ENCODE measurements around the gene NPBWR2. TPM values are rescaled to one million over a fixed set of nuclear protein-coding genes. Genes with fewer than 3 reads are reported as not detected.
A peak's percentile ranks its signal among the peaks of the same experiment; 100 is the strongest.

NPBWR2 gene
- total and polyA plus RNA-seq, 4 donors = not detected

- TF ChIP-seq SP1 (IDR thresholded peaks at IDR 0.05) (peak; percentile 80), YY1 (IDR thresholded peaks at IDR 0.05) (no peak), REST (IDR thresholded peaks at IDR 0.05) (peak; percentile 29), MAX (IDR thresholded peaks at IDR 0.05) (no peak), FOXA2 (IDR thresholded peaks at IDR 0.05) (no peak), RXRA (IDR thresholded peaks at IDR 0.05) (peak; percentile 97 to 98), ATF3 (IDR thresholded peaks at IDR 0.05) (no peak), FOXA1 (IDR thresholded peaks at IDR 0.05) (no peak), TAF1 (conservative IDR thresholded peaks at IDR 0.05) (no peak), EGR1 (IDR thresholded peaks at IDR 0.05; ENCODE audit: low read depth in 2 of 2) (no peak), HNF4A (conservative IDR thresholded peaks at IDR 0.05) (peak; percentile 91 to 93), NR2F2 (IDR thresholded peaks at IDR 0.05) (peak; percentile 39), ZBTB33 (IDR thresholded peaks at IDR 0.05) (no peak), RAD21 (IDR thresholded peaks at IDR 0.05) (no peak), GABPA (IDR thresholded peaks at IDR 0.05 in 1 of 2, conservative IDR thresholded peaks at IDR 0.05 in 1 of 2) (no peak), CTCF (IDR thresholded peaks at IDR 0.05; ENCODE audit: low read depth, low read length, missing input control) (no peak), JUND (IDR thresholded peaks at IDR 0.05) (peak in 1 of 2 donors; percentile 44), HNF4G (IDR thresholded peaks at IDR 0.05) (peak; percentile 73)
- DNase-seq (ENCODE audit: low spot score) = peak; percentile 48
- H3K9ac ChIP-seq (ENCODE audit: low read depth in 1 of 2, low read length in 2 of 2) = no peak overlapping the region
- no peaks in the 10 kb centered on the region for H3K36me3 ChIP-seq (ENCODE audit: control insufficient read depth in 4 of 4, insufficient read depth in 3 of 4, low read depth in 1 of 4, low read length in 3 of 4)
- H3K4me3 ChIP-seq (ENCODE audit: low read depth in 1 of 3, low read length in 3 of 3) = no peak overlapping the region
- H3K9me3 ChIP-seq (ENCODE audit: control insufficient read depth in 4 of 4, low read length in 3 of 4) = no peaks in the 10 kb centered on the region
- peaks cover 27 to 65% (median 54%) of the 10 kb centered on the region in 4 donors for H3K4me1 ChIP-seq (ENCODE audit: control insufficient read depth in 4 of 4, insufficient read depth in 4 of 4, low read length in 3 of 4)
- WGBS = 26% methylated on average over 27 of the region's 27 CpGs
- no peaks in the 10 kb centered on the region for H3K27me3 ChIP-seq (ENCODE audit: control insufficient read depth in 4 of 4, insufficient read depth in 4 of 4, low read length in 3 of 4)
- peak overlapping the region; percentile 55 to 64 for H3K27ac ChIP-seq (ENCODE audit: low read depth in 1 of 2, low read length in 2 of 2)
These were observed 42.0 kb downstream of the NPBWR2 start for GRCh38 chr20:64065062-64065973.

Data from liver (tissue), 9 donors.